Activated B cell treated with CpG ODN at 0.5 μM for 24 hours (primary cell): ENCODE measurements around the gene ODC1. TPM values are rescaled to one million over a fixed set of nuclear protein-coding genes. Genes with fewer than 3 reads are reported as not detected.

Experiments used
- ATAC-seq: fragments of 200-7000 bp; cut with Tn5 transposase; one replicate; pipeline ENCODE4 v1.10.0; 2021; ENCODE audit warnings: low read depth, mild to moderate bottlenecking, moderate library complexity
- CTCF ChIA-PET: fragments of 350-600 bp; sonication (Branson Sonifier 250); formaldehyde crosslinking; loops from one replicate; lab custom pipeline; 2021; ENCODE audit warnings: antibody characterized with exemption; lab: Charles Lee
- POLR2A ChIA-PET: fragments of 350-600 bp; sonication (Branson Sonifier 250); formaldehyde crosslinking; loops from one replicate; lab custom pipeline; 2021; ENCODE audit warnings: antibody characterized with exemption; lab: Charles Lee
- DNase-seq: peaks from one replicate; pipeline ENCODE4 v3.0.0; 2022
- H3K27ac Mint-ChIP-seq: one replicate; pipeline ENCODE4 v1.8.0; 2020; ENCODE audit warnings: mixed read lengths
- H3K27me3 Mint-ChIP-seq: one replicate; pipeline ENCODE4 v1.8.0; 2021; ENCODE audit warnings: mixed read lengths
- H3K36me3 Mint-ChIP-seq: one replicate; pipeline ENCODE4 v1.8.0; 2021; ENCODE audit warnings: low read depth, mixed read lengths
- H3K4me1 Mint-ChIP-seq: one replicate; pipeline ENCODE4 v1.8.0; 2021; ENCODE audit warnings: mixed read lengths
- H3K4me3 Mint-ChIP-seq: one replicate; pipeline ENCODE4 v1.8.0; 2020; ENCODE audit warnings: mild to moderate bottlenecking, mixed read lengths
- H3K9me3 Mint-ChIP-seq: one replicate; pipeline ENCODE4 v1.8.0; 2020; ENCODE audit warnings: mixed read lengths
- intact Hi-C: fragments of 100-400 bp; cut with micrococcal nuclease; formaldehyde crosslinking; loops from one replicate; pipeline ENCODE4 v1.15.1; 2024
- total RNA-seq: library from RNA; stranded (reverse); gene quantifications from 2 replicates; pipeline ENCODE4 v1.2.3, GENCODE V29; 2022
- TF ChIP-seq, protein P1 (sequence below): fragments of 200-600 bp; IDR thresholded peaks from one replicate; pipeline ENCODE4 v1.8.0; 2022; ENCODE audit warnings: antibody characterized with exemption, mild to moderate bottlenecking

Gene ODC1
- total RNA-seq, 1 donor from 2014 or later, result 192 TPM

- no peak for ATAC-seq
- DNase-seq, result no peak
- no peak overlapping the region for H3K4me3 Mint-ChIP-seq
- no peaks in the 10 kb centered on the region for H3K27me3 Mint-ChIP-seq
- ChIA-PET CTCF (interaction anchor here (0.6 to 8.6 kb wide), 4 partner anchors 28 to 368 kb away, joined by 3 to 162 read pairs (median 6); partner anchors contain the start of gene RRM2), POLR2A (interaction anchor here (1.5 kb wide), 1 partner anchor 8 kb away, joined by 5 read pairs; the partner anchor contains the start of gene ODC1)
- H3K9me3 Mint-ChIP-seq, result no peaks in the 10 kb centered on the region
- peaks cover 17% of the 10 kb centered on the region for H3K4me1 Mint-ChIP-seq
- no peak overlapping the region for H3K27ac Mint-ChIP-seq
- H3K36me3 Mint-ChIP-seq, result peaks cover 70% of the 10 kb centered on the region
- intact Hi-C loops, result loop anchor here (10.0 kb wide), 2 partner anchors 625 to 1145 kb away; no protein-coding TSS in a partner anchor
- TF ChIP-seq, protein P1, sequence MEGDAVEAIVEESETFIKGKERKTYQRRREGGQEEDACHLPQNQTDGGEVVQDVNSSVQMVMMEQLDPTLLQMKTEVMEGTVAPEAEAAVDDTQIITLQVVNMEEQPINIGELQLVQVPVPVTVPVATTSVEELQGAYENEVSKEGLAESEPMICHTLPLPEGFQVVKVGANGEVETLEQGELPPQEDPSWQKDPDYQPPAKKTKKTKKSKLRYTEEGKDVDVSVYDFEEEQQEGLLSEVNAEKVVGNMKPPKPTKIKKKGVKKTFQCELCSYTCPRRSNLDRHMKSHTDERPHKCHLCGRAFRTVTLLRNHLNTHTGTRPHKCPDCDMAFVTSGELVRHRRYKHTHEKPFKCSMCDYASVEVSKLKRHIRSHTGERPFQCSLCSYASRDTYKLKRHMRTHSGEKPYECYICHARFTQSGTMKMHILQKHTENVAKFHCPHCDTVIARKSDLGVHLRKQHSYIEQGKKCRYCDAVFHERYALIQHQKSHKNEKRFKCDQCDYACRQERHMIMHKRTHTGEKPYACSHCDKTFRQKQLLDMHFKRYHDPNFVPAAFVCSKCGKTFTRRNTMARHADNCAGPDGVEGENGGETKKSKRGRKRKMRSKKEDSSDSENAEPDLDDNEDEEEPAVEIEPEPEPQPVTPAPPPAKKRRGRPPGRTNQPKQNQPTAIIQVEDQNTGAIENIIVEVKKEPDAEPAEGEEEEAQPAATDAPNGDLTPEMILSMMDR, result no peak
Measured at GRCh38 chr2:10439971-10440370, 8.2 kb downstream of the ODC1 start.

DNA sequence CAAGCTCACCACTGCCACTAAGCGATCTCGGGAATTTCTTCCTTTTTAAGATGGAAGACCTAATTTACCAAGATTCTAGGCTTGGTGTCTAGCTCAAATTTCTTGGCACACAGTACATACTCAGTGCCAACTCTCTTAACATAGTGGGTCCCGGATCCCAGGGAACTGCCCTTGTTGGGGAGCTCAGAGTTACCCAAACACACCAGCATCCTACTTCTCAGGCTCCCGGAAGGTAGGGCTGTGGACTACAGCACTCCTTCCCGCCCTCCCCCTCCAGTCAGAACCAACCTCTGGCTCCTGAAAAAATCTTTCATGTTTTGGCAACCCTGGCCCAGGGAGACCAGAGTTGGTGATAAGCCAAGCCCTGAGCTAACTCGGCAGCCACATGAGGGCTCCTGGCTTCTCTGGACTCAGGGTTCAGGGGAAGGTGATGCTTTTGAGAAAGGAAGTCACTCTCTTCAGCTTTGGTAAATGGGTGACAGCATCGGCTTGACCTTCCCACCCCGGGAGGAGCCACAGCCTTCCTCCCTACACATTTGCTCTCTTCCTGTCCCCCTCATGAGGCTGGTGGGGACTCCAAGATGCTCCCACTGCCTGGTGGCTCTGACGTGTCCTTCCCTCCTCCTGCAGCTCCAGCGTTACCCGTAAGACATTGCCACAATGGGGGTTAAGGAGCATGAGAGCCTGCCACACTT, 8.8 kb downstream of the ODC1 start:
- H3K27me3 Mint-ChIP-seq, result no peaks in the 10 kb centered on the region
- H3K36me3 Mint-ChIP-seq, result peaks cover 64% of the 10 kb centered on the region
- ATAC-seq (no peak), DNase-seq (no peak)
- CTCF ChIA-PET, result interaction anchor here (0.6 to 8.6 kb wide), 4 partner anchors 30 to 367 kb away, joined by 4 to 162 read pairs (median 6); partner anchors contain the start of gene RRM2
- POLR2A ChIA-PET, result interaction anchor here (1.5 kb wide), 2 partner anchors 9 to 30 kb away, joined by 3 to 5 read pairs; partner anchors contain the start of gene ODC1
- TF ChIP-seq, protein P1, result no peak
- H3K27ac Mint-ChIP-seq, result peak overlapping the region; percentile 46
- no peak overlapping the region for H3K4me3 Mint-ChIP-seq
- H3K4me1 Mint-ChIP-seq, result peaks cover 14% of the 10 kb centered on the region
- intact Hi-C loops, result loop anchor here (10.0 kb wide), 1 partner anchor 625 kb away; no protein-coding TSS in a partner anchor
- no peaks in the 10 kb centered on the region for H3K9me3 Mint-ChIP-seq

DNA sequence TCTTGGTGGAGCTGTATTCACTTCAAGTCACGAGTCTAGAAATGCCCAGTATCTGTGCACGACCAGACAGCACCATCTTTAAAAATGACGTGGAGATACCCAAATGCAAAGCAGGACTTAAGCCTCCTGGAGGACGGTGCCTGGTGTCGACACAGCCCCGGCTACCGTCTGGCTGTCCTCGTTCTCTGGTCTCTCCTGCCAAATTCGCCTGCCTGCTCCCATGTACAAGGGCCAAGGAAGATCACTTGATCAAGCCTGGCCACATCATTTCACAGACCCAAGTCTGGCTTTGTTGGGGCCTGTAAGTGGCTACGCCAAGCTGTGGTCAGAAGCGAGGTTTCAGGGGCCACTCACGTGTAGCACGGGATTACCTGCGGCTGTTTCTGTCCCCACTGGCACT, 9.4 kb downstream of the ODC1 start:
- Mint-ChIP-seq H3K4me1 (peaks cover 9% of the 10 kb centered on the region), H3K4me3 (no peak overlapping the region), H3K36me3 (peaks cover 57% of the 10 kb centered on the region), H3K9me3 (no peaks in the 10 kb centered on the region), H3K27me3 (no peaks in the 10 kb centered on the region), H3K27ac (peak overlapping the region; percentile 30)
- POLR2A ChIA-PET, result interaction anchor here (1.5 kb wide), 1 partner anchor 29 kb away, joined by 3 read pairs; no protein-coding TSS in a partner anchor
- ATAC-seq (no peak), DNase-seq (no peak)
- CTCF ChIA-PET, result interaction anchor here (0.6 to 8.6 kb wide), 3 partner anchors 29 to 327 kb away, joined by 4 to 162 read pairs (median 7); partner anchors contain the start of gene RRM2
- intact Hi-C loops, result loop anchor here (10.0 kb wide), 1 partner anchor 624 kb away; no protein-coding TSS in a partner anchor
- TF ChIP-seq, protein P1, result no peak

- Mint-ChIP-seq H3K27ac (no peak overlapping the region), H3K36me3 (peaks cover 48% of the 10 kb centered on the region), H3K4me1 (peaks cover 7% of the 10 kb centered on the region), H3K4me3 (no peak overlapping the region), H3K27me3 (no peaks in the 10 kb centered on the region), H3K9me3 (no peaks in the 10 kb centered on the region)
- intact Hi-C loops, result loop anchor here (10.0 kb wide), 1 partner anchor 623 kb away; no protein-coding TSS in a partner anchor
- CTCF ChIA-PET, result interaction anchor here (1.3 to 8.6 kb wide), 3 partner anchors 28 to 365 kb away, joined by 3 to 162 read pairs (median 5); partner anchors contain the start of gene RRM2
- no peak for ATAC-seq
- TF ChIP-seq, protein P1, result no peak
- DNase-seq, result no peak
- POLR2A ChIA-PET, result interaction anchor here (0.7 to 1.5 kb wide), 3 partner anchors 10 to 724 kb away, joined by 3 to 5 read pairs (median 3); partner anchors contain the start of gene ODC1
Measured at GRCh38 chr2:10437806-10438205, 10.3 kb downstream of the ODC1 start.
